Breast epithelium (tissue), 4 donors: ENCODE results near the gene CDK14. TPM values are rescaled to one million over a fixed set of nuclear protein-coding genes. Genes with fewer than 3 reads are reported as not detected.
"Not testable (repeated sequence)": the region's sequence is repeated elsewhere in the genome, so short reads cannot be mapped to it uniquely, and the experiment has no call there.

Experiments used
- DNase-seq, 2 donors: peaks; one replicate each; pipeline ENCODE4 v3.0.0-alpha.2; 2019; ENCODE audit warnings: low spot score in 2 of 2
- H3K27ac ChIP-seq, 2 donors: fragments of 200-600 bp; sonication (generic) in 1 of 2; one replicate each; pipeline ENCODE4 v1.5.1; 2016 to 2019; ENCODE audit warnings: mild to moderate bottlenecking in 1 of 2
- H3K27me3 ChIP-seq, 2 donors: fragments of 200-600 bp; sonication (generic) in 1 of 2; one replicate each; pipeline versions ENCODE4 v1.5.1 to v1.6.0; 2017 to 2019; ENCODE audit warnings: control low read depth in 1 of 2, mild to moderate bottlenecking in 1 of 2
- H3K36me3 ChIP-seq: fragments of 200-600 bp; one replicate; pipeline ENCODE4 v1.5.1; 2019
- H3K4me1 ChIP-seq, 2 donors: fragments of 200-600 bp; sonication (generic); one replicate each; pipeline ENCODE4 v1.5.1; 2016 to 2019; ENCODE audit warnings: control low read depth in 1 of 2
- H3K4me3 ChIP-seq, 3 donors: fragments of 200-600 bp; sonication (generic); 1 replicate in 2 of 3; 2 replicates in 1 of 3; pipeline ENCODE4 v1.5.1; 2016 to 2019; ENCODE audit warnings: mild to moderate bottlenecking in 3 of 3, moderate library complexity in 2 of 3
- H3K9me3 ChIP-seq, 2 donors: fragments of 200-600 bp; sonication (generic) in 1 of 2; one replicate each; pipeline ENCODE4 v1.5.1; 2016 to 2019; ENCODE audit warnings: control low read depth in 1 of 2
- POLR2A ChIP-seq: fragments of 450-650 bp; IDR thresholded peaks from one replicate; pipeline ENCODE4 v1.6.1; 2016; ENCODE audit warnings: antibody characterized with exemption, mild to moderate bottlenecking, moderate library complexity
- POLR2AphosphoS5 ChIP-seq, 3 donors: sonication (generic); formaldehyde crosslinking; IDR thresholded peaks; one replicate each; pipeline ENCODE4 v1.6.1; 2017; ENCODE audit warnings: antibody characterized with exemption in 3 of 3
- intact Hi-C: fragments of 100-400 bp; cut with DNase I; formaldehyde crosslinking; loops from one replicate; pipeline ENCODE4 v1.15.1; 2023; ENCODE audit warnings: low total_unique reads
- total RNA-seq, 3 donors: library from RNA; depleted of rRNA; stranded (reverse); fragments of >200 nt; gene quantifications; one replicate each; pipeline ENCODE4 v1.1.0, GENCODE V29; 2016
- TF ChIP-seq, protein P1 (sequence below), 3 donors: fragments of 450-650 bp; IDR thresholded peaks; one replicate each; pipeline ENCODE4 v1.5.1; 2016 to 2017; ENCODE audit warnings: antibody characterized with exemption in 3 of 3, mild to moderate bottlenecking in 3 of 3, moderate library complexity in 3 of 3

Gene CDK14
- total RNA-seq, 3 donors from 2014 or later = 16.3 to 64.7 (median 29.8) TPM

DNA sequence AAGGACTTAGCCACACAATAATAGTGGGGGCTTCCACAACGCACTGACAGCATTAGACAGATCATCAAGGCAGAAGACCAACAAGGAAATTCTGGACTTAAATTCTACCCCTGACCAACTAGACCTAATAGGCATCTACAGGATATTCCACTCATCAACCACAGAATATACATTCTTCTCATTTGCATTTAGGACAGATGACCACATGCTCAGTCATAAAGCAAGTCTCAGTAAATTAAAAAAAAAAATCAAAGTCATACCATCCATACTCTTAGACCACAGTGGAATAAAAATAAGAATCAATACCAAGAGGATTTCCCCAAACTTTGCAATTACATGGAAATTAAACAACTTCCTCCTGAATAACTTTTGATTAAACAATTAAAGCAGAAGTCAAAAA is 155.9 kb downstream of the CDK14 start:
- DNase-seq = no peak
- H3K4me3 ChIP-seq = no peak overlapping the region
- intact Hi-C loops = no loop called here

DNA sequence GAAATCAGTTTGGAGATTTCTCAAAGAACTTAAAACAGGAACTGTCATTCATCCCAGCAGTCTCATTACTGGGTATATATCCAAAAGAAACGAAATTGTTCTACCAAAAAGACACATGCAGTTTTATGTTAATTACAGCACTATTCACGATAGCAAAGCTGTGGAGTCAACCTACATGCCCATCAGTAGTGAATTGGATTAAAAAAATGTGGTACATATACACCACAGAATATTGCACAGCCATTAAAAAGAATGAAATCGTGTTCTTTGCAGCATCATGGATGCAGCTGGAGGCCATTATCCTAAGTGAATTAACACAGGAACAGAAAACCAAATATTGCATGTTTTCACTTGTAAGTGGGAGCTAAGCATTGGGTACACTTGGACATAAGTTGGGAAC is 158.9 kb downstream of the CDK14 start:
- Histone ChIP-seq H3K27ac (no peak overlapping the region), H3K36me3 (no peaks in the 10 kb centered on the region), H3K4me1 (peaks cover 0 to 6% of the 10 kb centered on the region in 2 donors), H3K9me3 (no peaks in the 10 kb centered on the region), H3K27me3 (no peaks in the 10 kb centered on the region), H3K4me3 (no peak overlapping the region)
- no peak for DNase-seq
- intact Hi-C loops = no loop called here
- TF ChIP-seq POLR2AphosphoS5 (IDR thresholded peaks at IDR 0.05) (no peak), POLR2A (no peak)
- TF ChIP-seq, protein P1, sequence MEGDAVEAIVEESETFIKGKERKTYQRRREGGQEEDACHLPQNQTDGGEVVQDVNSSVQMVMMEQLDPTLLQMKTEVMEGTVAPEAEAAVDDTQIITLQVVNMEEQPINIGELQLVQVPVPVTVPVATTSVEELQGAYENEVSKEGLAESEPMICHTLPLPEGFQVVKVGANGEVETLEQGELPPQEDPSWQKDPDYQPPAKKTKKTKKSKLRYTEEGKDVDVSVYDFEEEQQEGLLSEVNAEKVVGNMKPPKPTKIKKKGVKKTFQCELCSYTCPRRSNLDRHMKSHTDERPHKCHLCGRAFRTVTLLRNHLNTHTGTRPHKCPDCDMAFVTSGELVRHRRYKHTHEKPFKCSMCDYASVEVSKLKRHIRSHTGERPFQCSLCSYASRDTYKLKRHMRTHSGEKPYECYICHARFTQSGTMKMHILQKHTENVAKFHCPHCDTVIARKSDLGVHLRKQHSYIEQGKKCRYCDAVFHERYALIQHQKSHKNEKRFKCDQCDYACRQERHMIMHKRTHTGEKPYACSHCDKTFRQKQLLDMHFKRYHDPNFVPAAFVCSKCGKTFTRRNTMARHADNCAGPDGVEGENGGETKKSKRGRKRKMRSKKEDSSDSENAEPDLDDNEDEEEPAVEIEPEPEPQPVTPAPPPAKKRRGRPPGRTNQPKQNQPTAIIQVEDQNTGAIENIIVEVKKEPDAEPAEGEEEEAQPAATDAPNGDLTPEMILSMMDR (IDR thresholded peaks at IDR 0.05) = no peak

More for the DNA sequence above, 155.9 kb downstream of the CDK14 start:
- Histone ChIP-seq H3K36me3 (no peaks in the 10 kb centered on the region), H3K4me1 (no peaks in the 10 kb centered on the region), H3K27ac (no peak overlapping the region), H3K27me3 (no peaks in the 10 kb centered on the region), H3K9me3 (no peaks in the 10 kb centered on the region)
- TF ChIP-seq, protein P1 (IDR thresholded peaks at IDR 0.05) = no peak
- TF ChIP-seq POLR2AphosphoS5 (IDR thresholded peaks at IDR 0.05) (no peak), POLR2A (no peak)

- H3K4me3 ChIP-seq = no peak overlapping the region
- DNase-seq = no peak
- no peak for TF ChIP-seq POLR2AphosphoS5 (IDR thresholded peaks at IDR 0.05)
- TF ChIP-seq, protein P1 (IDR thresholded peaks at IDR 0.05) = no peak
- TF ChIP-seq POLR2A = no peak
- H3K4me1 ChIP-seq = peaks cover 0 to 9% of the 10 kb centered on the region in 2 donors
- intact Hi-C loops = no loop called here
- H3K27ac ChIP-seq = no peak overlapping the region
- H3K36me3 ChIP-seq = no peaks in the 10 kb centered on the region
- H3K27me3 ChIP-seq = no peaks in the 10 kb centered on the region
- no peaks in the 10 kb centered on the region for H3K9me3 ChIP-seq
Measured at GRCh38 chr7:90756366-90756765, 160.2 kb downstream of the CDK14 start.

DNA sequence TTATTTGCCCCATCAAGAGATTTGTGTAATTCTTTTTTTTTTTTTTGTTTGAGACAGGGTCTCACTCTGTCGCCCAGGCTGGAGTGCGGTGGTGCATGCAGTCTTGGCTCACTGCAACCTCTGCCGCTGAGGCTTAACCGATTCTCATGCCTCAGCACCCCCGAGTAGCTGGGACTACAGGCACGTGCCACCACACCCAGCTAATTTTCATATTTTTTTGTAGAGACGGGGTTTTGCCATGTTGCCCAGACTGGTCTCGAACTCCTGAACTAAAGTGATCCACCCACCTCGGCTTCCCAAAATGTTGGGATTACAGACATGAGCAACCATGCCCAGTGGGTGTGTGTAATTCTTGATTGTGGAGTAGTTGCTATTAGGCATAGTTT is 161.4 kb downstream of the CDK14 start:
- intact Hi-C loops, H3K36me3 ChIP-seq, H3K4me3 ChIP-seq, H3K27ac ChIP-seq, H3K9me3 ChIP-seq, H3K4me1 ChIP-seq, H3K27me3 ChIP-seq, DNase-seq: not testable (repeated sequence)

DNA sequence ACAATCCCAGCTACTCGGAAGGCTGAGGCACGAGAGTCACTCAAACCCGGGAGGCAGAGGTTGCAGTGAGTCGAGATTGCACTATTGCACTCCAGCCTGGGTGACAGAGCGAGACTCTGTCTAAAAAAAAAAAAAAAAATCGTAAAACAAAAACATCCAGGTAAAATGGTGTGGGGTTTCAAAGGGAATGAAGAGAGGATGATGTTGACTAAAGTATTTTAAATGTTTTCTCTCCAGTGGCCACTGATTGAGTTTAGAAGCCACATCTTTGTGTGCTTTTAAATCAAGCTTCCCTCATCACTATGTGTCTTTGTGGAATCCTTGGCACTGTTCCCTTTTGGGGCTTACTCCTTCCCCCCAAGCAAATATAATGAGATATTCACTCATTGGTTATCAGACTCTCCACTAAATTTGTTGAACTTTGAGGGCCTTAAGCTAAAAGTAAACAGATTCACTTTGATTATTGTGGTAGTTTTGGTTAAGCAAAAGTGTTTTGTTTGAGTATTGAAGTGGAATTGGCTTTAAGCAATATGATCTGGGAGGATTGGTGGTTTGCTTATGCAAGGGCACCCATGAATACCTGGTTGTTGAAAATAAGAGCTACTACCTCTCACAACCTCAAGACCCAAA is 162.9 kb downstream of the CDK14 start:
- peak overlapping the region; percentile 7 to 35 for H3K27ac ChIP-seq
- no peak for DNase-seq
- intact Hi-C loops = no loop called here
- TF ChIP-seq POLR2AphosphoS5 (IDR thresholded peaks at IDR 0.05) (no peak), POLR2A (no peak)
- TF ChIP-seq, protein P1 (IDR thresholded peaks at IDR 0.05) = no peak
- no peaks in the 10 kb centered on the region for H3K36me3 ChIP-seq
- H3K9me3 ChIP-seq = no peaks in the 10 kb centered on the region
- peaks cover 0 to 9% of the 10 kb centered on the region in 2 donors for H3K4me1 ChIP-seq
- no peak overlapping the region for H3K4me3 ChIP-seq
- H3K27me3 ChIP-seq = no peaks in the 10 kb centered on the region
